HEK293 (cell line): Measurements from ENCODE around the gene SULF2.

ENCODE experiments used
- ZNF24 ChIP-seq: fragments of 450-650 bp; formaldehyde crosslinking; IDR thresholded peaks from 2 replicates; pipeline ENCODE4 v1.5.1; 2016; ENCODE audit warnings: missing biosample characterization, missing genetic modification characterization
- ZNF510 ChIP-seq: fragments of 450-650 bp; formaldehyde crosslinking; IDR thresholded peaks from 2 replicates; pipeline ENCODE4 v1.5.1; 2018; ENCODE audit warnings: mild to moderate bottlenecking, missing genetic modification characterization, missing biosample characterization; ENCODE audit not compliant: insufficient replicate concordance
- ZNF549 ChIP-seq: fragments of 450-650 bp; IDR thresholded peaks from 2 replicates; pipeline ENCODE4 v1.5.1; 2018; ENCODE audit warnings: missing biosample characterization, missing genetic modification characterization, mild to moderate bottlenecking, inconsistent platforms, moderate library complexity
- ZNF639 ChIP-seq: fragments of 450-650 bp; formaldehyde crosslinking; IDR thresholded peaks from 2 replicates; pipeline ENCODE4 v1.5.1; 2016; ENCODE audit warnings: missing biosample characterization, missing genetic modification characterization

GRCh38 chr20:47704746-47705496, 80.4 kb downstream of the SULF2 start:
- TF ChIP-seq ZNF639 (tag by site-specific recombination), result no peak
- no peak for TF ChIP-seq ZNF510 (tag by site-specific recombination)
- TF ChIP-seq ZNF549 (tag by site-specific recombination), result no peak
- TF ChIP-seq ZNF24, result no peak
